K562 (cell line): ENCODE measurements around the gene ASB15. TPM values are rescaled to one million over a fixed set of nuclear protein-coding genes. Genes with fewer than 3 reads are reported as not detected.

ENCODE experiments used
- ATAC-seq: fragments of 200-7000 bp; cut with Tn5 transposase; 3 replicates; pipeline ENCODE4 v1.9.1; 2020; ENCODE audit warnings: moderate library complexity
- BruUV-seq: library from RNA; stranded (reverse); fragments of 400-500 nt; replicated peaks from 2 replicates; lab custom pipeline; 2021; lab: Mats Ljungman, UMichigan
- CTCF ChIA-PET: fragments of 300-600 bp; formaldehyde crosslinking; extraction: SDS; loops from one replicate; lab custom pipeline; 2021; ENCODE audit warnings: low intra/inter-chr PET ratio; lab: Yijun Ruan, JAX
- POLR2A ChIA-PET: fragments of 300-600, 350-650 bp; sonication (Branson Sonifier 250); formaldehyde crosslinking; extraction: SDS; loops from one replicate; lab custom pipeline; 2021; ENCODE audit warnings: antibody characterized with exemption, inconsistent platforms; lab: Yijun Ruan, JAX
- DNase-seq, 4 experiments: peaks; one replicate each; pipeline versions ENCODE4 v3.0.0 to v3.0.0-alpha.2; 2011 to 2018; ENCODE audit warnings: low spot score in 3 of 4, mixed read lengths in 3 of 4; ENCODE audit errors: extremely low read depth in 1 of 4
- FAIRE-seq: peaks from 2 replicates; lab custom pipeline; 2011; peaks lifted over from hg19 to GRCh38; lab: Jason Lieb, UNC
- H2AFZ ChIP-seq: 2 replicates; pipeline ENCODE4 v1.6.0; 2011; ENCODE audit warnings: low read depth, low read length, control low read depth, inconsistent platforms
- H3K27ac ChIP-seq: fragments of 200-600 bp; 3 replicates; pipeline ENCODE4 v1.8.0; 2011; ENCODE audit warnings: low read depth, mild to moderate bottlenecking, control low read depth, inconsistent platforms, low read length, moderate library complexity, mixed read lengths; ENCODE audit errors: extremely low read depth
- H3K27me3 ChIP-seq, 2 experiments: fragments of 300-600 bp in 1 of 2; 2 replicates in 1 of 2; 3 replicates in 1 of 2; pipeline versions ENCODE4 v1.6.0 to v1.8.0; 2011; ENCODE audit warnings: inconsistent platforms in 2 of 2, low read length in 2 of 2, mild to moderate bottlenecking in 1 of 2, mixed read lengths in 1 of 2, moderate library complexity in 1 of 2; ENCODE audit not compliant: control insufficient read depth in 2 of 2, insufficient read depth in 2 of 2
- H3K36me3 ChIP-seq: fragments of 300-600 bp; 3 replicates; pipeline ENCODE4 v1.8.0; 2011; ENCODE audit warnings: mild to moderate bottlenecking, low read length, inconsistent platforms; ENCODE audit not compliant: control insufficient read depth, insufficient read depth
- H3K4me1 ChIP-seq, 2 experiments: fragments of 200-600 bp in 1 of 2; replicated peaks in 1 of 2; 2 replicates in 1 of 2; 3 replicates in 1 of 2; pipeline versions ENCODE4 v1.5.1 to v1.8.0; 2011; ENCODE audit warnings: inconsistent platforms in 2 of 2, low read length in 2 of 2, mild to moderate bottlenecking in 1 of 2, mixed read lengths in 1 of 2, moderate library complexity in 1 of 2; ENCODE audit not compliant: control insufficient read depth in 2 of 2, insufficient read depth in 2 of 2
- H3K4me2 ChIP-seq: 2 replicates; pipeline ENCODE4 v1.6.1; 2011; ENCODE audit warnings: low read length, control low read depth, inconsistent platforms, mixed read lengths; ENCODE audit not compliant: insufficient read depth
- H3K4me3 ChIP-seq: fragments of 200-600 bp; sonication (generic), shearing (Covaris generic); 2 replicates; pipeline ENCODE4 v1.5.1; 2016; ENCODE audit warnings: control low read depth, inconsistent platforms
- H3K79me2 ChIP-seq: fragments of 200-600 bp; 3 replicates; pipeline ENCODE4 v1.8.0; 2011; ENCODE audit warnings: low read length, inconsistent platforms; ENCODE audit not compliant: control insufficient read depth, insufficient read depth
- H3K9ac ChIP-seq, 2 experiments: 2 replicates each; pipeline versions ENCODE4 v1.6.0 to v1.6.1; 2011; ENCODE audit warnings: low read depth in 2 of 2, low read length in 2 of 2, control low read depth in 1 of 2, inconsistent platforms in 1 of 2, mild to moderate bottlenecking in 1 of 2, mixed read lengths in 1 of 2; ENCODE audit not compliant: insufficient read depth in 1 of 2
- H3K9me1 ChIP-seq: one replicate; pipeline ENCODE4 v1.6.0; 2011; ENCODE audit warnings: inconsistent platforms, mild to moderate bottlenecking, low read length, moderate library complexity; ENCODE audit not compliant: control insufficient read depth, insufficient read depth
- H3K9me3 ChIP-seq: replicated peaks from 2 replicates; pipeline ENCODE4 v1.5.1; 2011; ENCODE audit warnings: low read depth, low read length, inconsistent platforms; ENCODE audit not compliant: control insufficient read depth, insufficient read depth
- H4K20me1 ChIP-seq: replicated peaks from 2 replicates; pipeline ENCODE4 v1.6.1; 2011; ENCODE audit warnings: low read length, inconsistent platforms, mixed read lengths; ENCODE audit not compliant: control insufficient read depth, insufficient read depth
- ATF3 ChIP-seq, 2 experiments: fragments of 450-650 bp in 1 of 2; sonication (generic) in 1 of 2; formaldehyde crosslinking in 1 of 2; IDR thresholded peaks in 1 of 2; conservative IDR thresholded peaks in 1 of 2; 2 replicates each; pipeline versions ENCODE4 v1.6.1 to v1.8.1; 2016 to 2023; ENCODE audit warnings: mild to moderate bottlenecking in 2 of 2, moderate library complexity in 2 of 2, inconsistent platforms in 1 of 2, missing genetic modification reagents in 1 of 2
- DMBX1 ChIP-seq: fragments of 250-450 bp; sonication (Bioruptor Pico); IDR thresholded peaks from 2 replicates; pipeline ENCODE4 v1.8.0; 2022; ENCODE audit warnings: inconsistent platforms, mild to moderate bottlenecking, moderate library complexity, borderline replicate concordance
- ELF2 ChIP-seq: fragments of 250-450 bp; sonication (Bioruptor Pico); IDR thresholded peaks from 2 replicates; pipeline ENCODE4 v1.5.0; 2021; ENCODE audit warnings: mild to moderate bottlenecking
- GABPB2 ChIP-seq: fragments of 250-450 bp; sonication (Bioruptor Pico); conservative IDR thresholded peaks from 2 replicates; pipeline ENCODE4 v1.5.1; 2021; ENCODE audit warnings: mild to moderate bottlenecking
- MXI1 ChIP-seq: IDR thresholded peaks from 2 replicates; pipeline ENCODE4 v1.6.1; 2011; ENCODE audit warnings: low read depth, mild to moderate bottlenecking, improper control_type of control experiment, low read length
- PBX2 ChIP-seq, 2 experiments: IDR thresholded peaks in 1 of 2; conservative IDR thresholded peaks in 1 of 2; 2 replicates each; pipeline ENCODE4 v1.6.1; 2016; ENCODE audit warnings: low read depth in 2 of 2, mild to moderate bottlenecking in 1 of 2, missing compliant biosample characterization in 1 of 2, missing genetic modification characterization in 1 of 2, moderate library complexity in 1 of 2
- RERE ChIP-seq: sonication (generic); formaldehyde crosslinking; IDR thresholded peaks from 2 replicates; pipeline ENCODE4 v1.8.0; 2023; ENCODE audit warnings: missing genetic modification reagents, mild to moderate bottlenecking, borderline replicate concordance
- TARDBP ChIP-seq: fragments of 450-650 bp; IDR thresholded peaks from 2 replicates; pipeline ENCODE4 v1.6.1; 2016
- ZNF507 ChIP-seq: conservative IDR thresholded peaks from 2 replicates; pipeline ENCODE4 v1.6.1; 2017; ENCODE audit warnings: missing genetic modification characterization, missing compliant biosample characterization
- ZNF589 ChIP-seq: fragments of 200-800 bp; sonication (Bioruptor generic); IDR thresholded peaks from 2 replicates; pipeline ENCODE4 v1.6.1; 2016; ENCODE audit warnings: low read depth, missing genetic modification characterization, missing compliant biosample characterization
- whole genome bisulfite sequencing: fragments of 100-300 bp; shearing (Covaris generic); methylation state at CpG from one replicate; pipeline ENCODE4 v1.1.6; 2016; ENCODE audit warnings: low coverage, mixed read lengths; ENCODE audit not compliant: insufficient coverage; ENCODE audit errors: missing lambda C conversion rate; 5-methylcytosine and 5-hydroxymethylcytosine counted together
- in situ Hi-C: fragments of 300-500 bp; cut with MboI; formaldehyde crosslinking; loops from 4 replicates; pipeline ENCODE4 v1.15.0; 2018; ENCODE audit warnings: inconsistent platforms, mixed read lengths
- intact Hi-C: fragments of 100-400 bp; cut with micrococcal nuclease; formaldehyde crosslinking; loops from 2 replicates; pipeline ENCODE4 v1.14.2; 2022
- polyA plus RNA-seq, 8 experiments: library from polyadenylated mRNA; depleted of rRNA in 4 of 8; stranded (reverse) in 5 of 8; unstranded in 3 of 8; fragments of >200 nt; fragmentation: Nextera tagmentation in 2 of 8; fragmentation: Illumina TruSeq in 1 of 8; extraction: Ambion mirVana in 2 of 8; extraction: Trizol in 1 of 8; gene quantifications; 2 replicates each; pipeline versions ENCODE4 v1.2.1 to v1.2.3, GENCODE V29; 2011 to 2014; ENCODE audit warnings: inconsistent platforms in 1 of 8, missing spikeins in 1 of 8
- total RNA-seq, 7 experiments: library from RNA; depleted of rRNA in 6 of 7; stranded (reverse); fragments of >200 nt in 6 of 7; fragmentation: Illumina TruSeq in 2 of 7; extraction: Trizol in 2 of 7; gene quantifications; 2 replicates each; pipeline versions ENCODE4 v1.2.1 to v1.2.3, GENCODE V29; 2011 to 2021; ENCODE audit warnings: low replicate concordance in 1 of 7

ASB15 gene
- total and polyA plus RNA-seq, 9 of the 15 experiments (the other 6 are each of a cell fraction or from before 2014, with no cell fraction given), result 0.03 to 0.14 (median 0.04) TPM; not detected in 3

GRCh38 chr7:123625254-123625653, 23.6 kb downstream of the ASB15 start (continued):
- TF ChIP-seq ATF3 (IDR thresholded peaks at IDR 0.05), result peak; percentile 73
- no peak for TF ChIP-seq ATF3 (CRISPR knock-in tag; conservative IDR thresholded peaks at IDR 0.05)
- no peak for TF ChIP-seq TARDBP

- Histone ChIP-seq H3K27ac (no peak overlapping the region), H3K27me3 (no peaks in the 10 kb centered on the region; a peak in 1 of 5 replicates), H3K4me1 (peaks cover 0 to 6% of the 10 kb centered on the region in 2 experiments; a peak in 2 of 5 replicates), H3K4me2 (no peak overlapping the region), H4K20me1 (no peaks in the 10 kb centered on the region), H3K9ac (no peak overlapping the region), H3K9me1 (no peaks in the 10 kb centered on the region), H3K36me3 (no peaks in the 10 kb centered on the region), H3K9me3 (no peaks in the 10 kb centered on the region), H2AFZ (no peak overlapping the region), H3K4me3 (no peak overlapping the region), H3K79me2 (no peaks in the 10 kb centered on the region)
- ChIA-PET POLR2A (no interaction called here), CTCF (no interaction called here)
- intact Hi-C loops (no loop called here), in situ Hi-C loops (no loop called here)
- 43% methylated on average over 2 of the region's 2 CpGs for WGBS
- BruUV-seq, result no TSS peak
- ATAC-seq, result no peak
- FAIRE-seq, result no peak
- DNase-seq, result no peak
- no peak for TF ChIP-seq ZNF507 (tag)
- TF ChIP-seq MXI1, result no peak
- no peak for TF ChIP-seq PBX2 (CRISPR knock-in tag; IDR thresholded peaks at IDR 0.05; ENCODE audit: low read depth)
- no peak for TF ChIP-seq PBX2 (tag; conservative IDR thresholded peaks at IDR 0.05; ENCODE audit: low read depth)
- no peak for TF ChIP-seq GABPB2 (CRISPR knock-in tag)
- TF ChIP-seq ZNF589 (CRISPR knock-in tag), result peak; percentile 77; the same call in 1 of the 2 replicates
- TF ChIP-seq ELF2 (CRISPR knock-in tag), result 0 out of 2 replicates have a peak, but pooled peaks have one; percentile 49
- no peak for TF ChIP-seq RERE
- TF ChIP-seq DMBX1 (CRISPR knock-in tag), result no peak
These were observed 26.2 kb downstream of the ASB15 start for GRCh38 chr7:123627851-123628250.
